ENCODE data around the gene CAGE1.
"Not testable (repeated sequence)": the region's sequence is repeated elsewhere in the genome, so short reads cannot be mapped to it uniquely, and the experiment has no call there.

CAGE1 gene

DNA sequence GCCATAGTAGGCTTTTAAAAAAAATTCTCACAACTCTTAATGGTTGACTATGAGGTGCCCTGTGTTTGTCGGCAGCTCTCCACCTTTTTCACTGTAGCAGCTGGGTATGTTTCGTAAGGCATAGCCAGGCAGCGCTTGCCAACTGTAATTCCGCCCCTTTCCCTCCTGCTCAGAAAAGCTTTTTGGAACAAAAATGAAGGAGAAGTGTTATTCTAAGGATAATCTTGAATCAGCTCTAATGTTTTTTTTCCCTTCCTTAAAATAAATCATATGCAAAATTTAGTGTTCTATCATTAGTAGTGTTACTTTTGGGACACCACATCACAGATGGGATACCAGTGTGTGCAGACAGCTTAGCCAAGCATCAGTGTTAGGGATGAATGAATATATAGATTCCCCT lies 21.3 kb upstream of the CAGE1 start:
- no peak for DNase-seq (ENCODE audit: extremely low read depth in 1 of 2, low read depth in 1 of 2)

DNA sequence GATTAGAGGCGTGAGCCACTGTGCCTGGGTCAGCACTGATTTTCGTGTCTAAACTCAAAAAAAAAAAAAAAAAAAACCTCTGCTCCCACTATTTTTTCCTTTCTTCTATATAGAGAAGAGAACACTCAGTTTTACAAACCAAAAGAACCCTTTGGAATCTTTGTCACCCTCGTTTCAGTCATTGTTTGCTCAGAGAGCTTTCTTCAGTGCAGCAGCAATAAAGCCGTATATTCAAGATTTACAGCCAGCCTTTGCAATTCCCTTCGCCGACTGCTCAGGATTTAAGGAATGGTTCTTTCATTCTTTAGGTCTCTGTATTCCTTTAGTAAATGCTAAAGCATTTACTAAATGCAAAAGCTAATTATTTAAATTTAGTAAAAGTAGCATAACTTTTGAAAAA lies 20.2 kb upstream of the CAGE1 start:
- DNase-seq (ENCODE audit: extremely low read depth in 1 of 2, low read depth in 1 of 2) = no peak

DNA sequence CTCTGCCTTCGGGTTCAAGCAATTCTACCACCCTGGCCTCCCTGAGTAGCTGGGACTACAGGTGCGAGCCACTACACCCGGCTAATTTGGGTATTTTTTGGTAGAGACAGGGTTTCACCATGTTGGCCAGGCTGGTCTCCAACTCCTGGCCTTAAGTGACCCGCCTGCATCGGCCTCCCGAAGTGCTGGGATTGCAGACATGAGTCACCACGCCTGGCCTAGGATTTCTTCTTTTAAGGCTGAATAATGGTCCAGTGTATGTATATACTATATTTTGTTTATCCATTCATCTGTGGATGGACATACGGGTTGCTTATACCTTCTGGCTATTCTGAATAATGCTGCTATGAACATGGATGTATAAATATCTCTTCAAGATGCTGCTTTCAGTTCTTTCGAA lies 17.2 kb upstream of the CAGE1 start:
- no peak for DNase-seq (ENCODE audit: extremely low read depth in 1 of 2, low read depth in 1 of 2)

DNA sequence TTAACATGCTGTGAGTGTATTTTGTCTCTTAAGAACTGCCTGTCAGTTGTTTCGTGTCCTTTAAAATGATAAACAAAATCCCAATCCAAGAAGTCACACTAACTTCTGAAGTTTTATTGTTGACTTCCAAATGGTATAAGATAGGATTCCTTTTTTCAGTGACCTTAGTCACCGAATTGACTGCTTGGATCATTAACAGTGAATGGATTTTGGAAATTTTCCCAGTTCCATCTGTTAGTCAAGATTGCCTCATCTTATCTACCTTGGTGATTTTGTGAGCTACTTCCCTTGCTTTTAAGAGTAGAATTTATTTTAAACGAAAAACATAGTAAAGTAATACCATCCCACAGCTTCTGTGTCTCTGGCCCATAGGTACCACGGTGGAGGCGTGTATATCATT lies 15.0 kb upstream of the CAGE1 start:
- DNase-seq (ENCODE audit: extremely low read depth in 1 of 2, low read depth in 1 of 2) = no peak

DNA sequence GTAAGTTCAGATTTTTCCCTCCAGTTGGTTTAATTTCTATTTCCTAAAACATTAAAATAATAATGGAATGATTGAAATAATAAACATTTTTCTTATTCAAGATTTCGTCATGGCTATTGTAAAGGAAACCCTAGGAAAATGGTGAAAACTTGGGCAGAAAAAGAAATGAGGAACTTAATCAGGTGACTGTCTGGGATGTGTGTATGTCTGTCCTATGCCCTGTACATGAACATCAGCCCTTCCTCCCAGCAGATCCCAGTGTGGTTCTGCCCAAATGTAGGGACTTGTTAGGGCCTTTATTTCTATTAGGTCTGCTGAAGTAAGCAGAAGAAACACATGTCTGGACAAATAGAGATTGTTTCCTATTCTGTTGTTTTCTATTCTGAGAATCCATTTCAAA lies 13.2 kb upstream of the CAGE1 start:
- DNase-seq (ENCODE audit: extremely low read depth in 1 of 2, low read depth in 1 of 2) = no peak

DNA sequence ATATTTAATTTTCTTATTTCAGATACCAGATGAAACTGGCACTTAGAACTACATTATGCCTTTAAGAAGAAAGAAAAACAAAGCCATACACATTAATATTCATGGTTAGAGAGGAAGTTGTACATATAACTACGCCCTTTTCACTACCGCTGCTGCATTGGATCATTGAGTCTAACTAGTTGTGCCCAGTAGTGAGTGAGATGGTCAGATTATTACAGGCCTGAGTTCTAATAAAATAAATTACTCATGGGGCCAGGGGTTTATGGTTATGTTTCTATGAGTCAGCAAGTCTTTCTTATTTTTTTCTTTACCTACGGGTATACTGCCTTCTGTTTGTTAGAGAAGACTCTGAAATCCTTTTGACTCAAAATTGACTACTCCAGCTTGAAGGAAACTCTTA lies 11.5 kb upstream of the CAGE1 start:
- DNase-seq (ENCODE audit: extremely low read depth in 1 of 2, low read depth in 1 of 2) = no peak

DNA sequence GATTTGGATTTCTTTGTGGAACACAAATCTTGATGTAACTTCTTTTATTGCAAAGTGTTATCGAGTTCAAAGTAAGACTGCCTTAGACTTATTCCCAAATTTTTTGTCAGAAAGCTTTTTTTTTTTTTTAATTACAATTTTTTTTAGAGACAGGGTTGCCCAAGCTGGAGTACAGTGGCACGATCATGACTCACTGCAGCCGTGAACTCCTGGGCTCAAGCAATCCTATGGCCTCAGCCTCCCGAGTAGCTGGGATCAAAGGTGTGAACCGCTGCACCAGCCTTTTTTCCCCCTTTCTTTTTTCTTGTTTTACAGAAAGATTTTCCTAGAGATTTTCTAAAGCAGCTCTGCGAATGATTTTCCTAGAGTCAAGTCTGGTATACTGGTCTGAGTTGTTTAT lies 2.9 kb upstream of the CAGE1 start:
- no peak for DNase-seq (ENCODE audit: extremely low read depth in 1 of 2, low read depth in 1 of 2)

DNA sequence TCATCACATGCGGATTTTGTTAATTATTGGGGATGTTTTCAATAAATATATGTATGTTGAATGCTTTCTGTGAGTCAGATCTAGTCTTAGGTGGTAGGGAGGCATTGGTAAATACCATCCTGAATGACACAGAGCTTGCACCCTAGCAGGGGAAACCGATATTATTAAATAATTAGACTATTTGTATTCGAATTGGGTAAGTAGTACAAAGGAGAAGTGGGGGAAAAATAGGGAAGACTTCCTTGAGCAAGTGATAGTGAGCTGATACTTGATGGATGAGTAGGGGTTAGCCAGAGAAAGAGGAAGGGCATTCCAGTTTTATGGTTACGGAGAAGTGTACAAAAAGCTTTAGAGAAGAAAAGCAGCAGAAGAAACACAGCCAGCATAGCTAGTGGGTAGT lies 1.6 kb upstream of the CAGE1 start:
- DNase-seq (ENCODE audit: extremely low read depth in 1 of 2, low read depth in 1 of 2) = no peak

DNA sequence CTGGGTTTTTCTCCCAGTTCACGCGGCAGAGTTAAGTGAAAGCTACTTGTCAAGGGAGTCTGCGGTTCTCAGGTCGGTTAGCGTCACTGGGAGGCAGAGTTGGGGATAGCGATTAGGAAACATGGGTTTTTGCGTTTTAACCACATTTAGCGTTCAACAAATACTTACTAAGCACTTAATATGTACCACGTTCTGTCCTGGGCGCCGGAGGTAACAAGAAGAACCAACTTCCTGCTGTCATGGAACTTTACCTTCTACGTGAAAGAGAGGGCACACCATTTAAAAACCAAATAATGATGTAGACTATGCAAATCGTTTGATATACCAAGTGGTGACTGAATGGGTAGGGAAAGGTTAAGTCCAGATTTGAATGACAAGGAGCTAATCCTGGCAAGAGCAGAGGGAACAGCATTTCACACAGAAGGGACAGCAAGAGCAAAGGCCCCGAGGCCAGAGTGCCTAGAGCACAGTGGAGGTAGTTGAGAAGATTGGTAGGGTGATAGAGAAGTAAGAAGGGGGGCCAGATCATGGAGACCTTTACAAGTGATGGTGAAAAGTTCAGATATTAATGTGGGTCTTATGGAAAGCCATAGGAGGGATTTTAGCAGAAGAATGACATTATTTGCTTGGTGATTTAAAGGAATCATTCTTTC lies 810 bp upstream of the CAGE1 start:
- no peak for DNase-seq (ENCODE audit: extremely low read depth in 1 of 2, low read depth in 1 of 2)

DNA sequence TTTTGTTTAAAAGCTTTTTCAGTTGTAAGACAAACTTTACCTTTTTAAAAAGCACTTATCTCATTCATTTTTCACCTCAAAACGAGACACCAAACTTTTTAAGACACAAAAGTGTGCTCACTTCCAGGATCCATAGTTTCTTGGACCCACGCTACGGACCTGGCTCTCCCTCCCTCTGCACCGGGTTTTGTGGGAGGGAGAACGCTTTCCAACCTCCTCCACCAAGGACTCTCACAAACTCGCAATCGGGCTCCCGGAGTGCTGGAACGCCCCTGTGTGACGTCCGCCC lies 436 bp downstream of the CAGE1 start:
- no peak for DNase-seq (ENCODE audit: extremely low read depth in 1 of 2, low read depth in 1 of 2)

DNA sequence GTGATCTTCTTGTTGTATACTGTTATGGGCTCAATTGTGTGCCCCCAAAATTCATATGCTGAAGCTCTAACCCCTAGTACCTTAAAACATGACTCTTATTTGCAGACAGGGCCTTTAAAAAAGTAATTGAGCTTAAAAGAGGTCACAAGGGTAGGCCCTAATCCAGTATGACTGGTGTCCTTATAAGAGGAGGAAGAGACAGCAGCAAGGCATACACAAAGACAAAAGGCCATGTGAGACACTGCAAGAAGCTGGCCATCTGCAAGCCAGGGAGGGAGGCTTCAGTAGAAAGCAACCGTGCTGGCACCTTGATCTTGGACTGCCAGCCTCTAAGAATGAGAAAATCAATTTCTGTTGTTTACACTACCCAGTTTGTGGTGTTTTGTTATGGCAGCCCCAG lies 8.4 kb downstream of the CAGE1 start:
- DNase-seq (ENCODE audit: extremely low read depth in 1 of 2, low read depth in 1 of 2) = no peak

DNA sequence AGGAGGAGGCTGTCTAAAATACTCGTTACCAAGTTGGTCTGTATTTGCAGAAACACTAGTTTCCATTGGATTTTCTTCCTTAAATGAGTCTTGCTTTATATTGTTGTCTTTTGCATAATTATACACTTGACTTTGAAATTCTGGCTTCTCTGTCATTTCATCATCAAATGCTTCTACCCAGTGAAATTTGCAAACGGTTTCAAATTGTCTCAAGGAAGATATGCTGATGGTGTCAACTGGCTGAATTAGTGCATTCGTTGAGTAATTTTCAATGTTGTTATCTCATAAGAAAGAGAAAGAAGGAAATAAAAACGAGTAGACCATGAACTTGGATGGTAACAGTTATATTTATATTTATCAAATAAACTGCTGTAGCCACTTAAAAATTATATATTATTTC lies 10.8 kb downstream of the CAGE1 start:
- DNase-seq (ENCODE audit: extremely low read depth in 1 of 2, low read depth in 1 of 2) = no peak

DNA sequence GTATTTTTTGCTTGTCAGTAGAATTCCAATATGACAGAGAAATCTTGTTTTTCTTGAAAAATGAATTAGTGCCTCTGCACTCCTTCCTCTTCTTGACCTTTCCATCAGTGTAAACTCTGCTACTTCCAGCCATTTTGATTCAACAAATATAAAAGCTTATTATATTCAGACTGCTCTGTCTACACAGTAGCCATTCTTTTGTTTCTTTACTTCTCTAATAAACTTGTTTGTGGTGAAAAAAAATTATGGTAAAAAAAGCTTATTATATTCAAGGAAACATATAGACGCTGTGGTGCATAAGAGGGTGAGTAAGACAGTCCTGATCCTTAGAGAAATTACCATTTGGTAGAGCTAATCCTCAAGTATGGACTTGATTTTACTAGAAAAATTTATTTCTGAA lies 11.6 kb downstream of the CAGE1 start:
- DNase-seq (ENCODE audit: extremely low read depth in 1 of 2, low read depth in 1 of 2) = no peak

DNA sequence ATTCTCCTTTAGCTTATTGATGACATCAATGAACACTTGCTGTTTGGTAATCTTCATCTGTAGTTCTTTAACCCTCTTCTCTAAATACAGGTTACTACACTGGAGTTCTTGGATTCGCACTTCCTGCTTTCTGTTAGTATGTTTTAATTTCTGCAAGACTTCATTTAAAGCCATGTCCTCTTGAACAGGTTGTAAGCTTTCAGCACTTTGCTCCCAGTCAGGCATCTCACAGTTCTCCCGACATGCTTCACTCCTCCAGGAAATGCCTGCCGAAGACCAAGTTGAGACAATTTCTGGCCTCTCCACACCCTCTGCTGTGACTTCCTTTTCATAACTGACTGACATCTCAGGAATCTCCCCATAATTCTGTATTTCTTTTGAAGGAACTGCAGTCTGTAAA lies 15.8 kb downstream of the CAGE1 start:
- DNase-seq (ENCODE audit: extremely low read depth in 1 of 2, low read depth in 1 of 2) = no peak

DNA sequence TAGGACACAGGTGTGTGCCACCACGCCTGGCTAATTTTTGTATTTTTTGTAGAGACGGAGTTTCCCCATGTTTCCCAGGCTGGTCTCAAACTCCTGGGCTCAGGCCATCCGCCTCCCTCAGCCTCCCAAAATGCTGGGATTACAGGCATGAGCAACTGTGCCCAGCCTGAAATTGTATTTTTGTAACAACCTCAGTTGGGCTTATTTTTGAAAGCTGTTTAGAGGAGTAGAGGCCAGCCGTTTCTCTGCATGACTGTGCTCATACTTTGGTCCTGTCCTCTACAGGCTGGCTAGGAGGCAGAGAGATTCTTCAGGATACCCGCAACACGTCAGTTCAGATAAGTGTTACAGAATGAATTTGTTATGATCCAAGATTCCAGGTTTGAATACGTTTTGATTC lies 22.1 kb downstream of the CAGE1 start:
- no peak for DNase-seq (ENCODE audit: extremely low read depth in 1 of 2, low read depth in 1 of 2)

DNA sequence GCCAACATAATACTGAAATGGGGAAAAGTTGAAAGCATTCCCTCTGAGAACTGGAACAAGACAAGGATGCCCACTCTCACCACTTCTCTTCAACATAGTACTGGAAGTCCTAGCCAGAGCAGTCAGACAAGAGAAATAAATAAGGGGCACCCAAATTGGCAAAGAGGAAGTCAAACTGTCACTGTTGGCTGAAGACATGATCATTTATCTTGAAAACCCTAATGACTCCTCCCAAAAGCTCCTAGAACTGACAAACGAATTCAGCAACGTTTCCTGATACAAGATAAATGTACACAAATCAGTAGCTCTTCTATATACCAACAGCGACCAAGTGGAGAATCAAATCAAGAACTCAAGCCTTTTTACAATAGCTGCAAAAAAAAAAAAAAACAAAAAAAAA lies 37.6 kb downstream of the CAGE1 start:
- not testable (repeated sequence) for DNase-seq (ENCODE audit: extremely low read depth in 1 of 2, low read depth in 1 of 2)

DNA sequence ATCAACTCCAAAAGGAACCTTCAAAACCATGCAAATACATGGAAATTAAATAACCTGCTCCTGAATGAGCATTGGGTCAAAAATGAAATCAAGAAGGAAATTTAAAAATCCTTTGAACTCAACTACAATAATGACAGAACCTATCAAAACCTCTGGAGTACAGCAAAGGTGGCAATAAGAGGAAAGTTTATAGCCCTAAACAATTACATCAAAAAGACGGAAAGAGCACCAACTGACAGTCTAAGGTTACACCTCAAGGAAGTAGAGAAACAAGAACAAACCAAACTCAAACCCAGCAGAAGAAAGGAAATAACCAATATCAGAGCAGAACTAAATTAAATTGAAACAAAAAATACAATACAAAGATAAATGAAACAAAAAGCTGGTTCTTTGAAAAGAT lies 39.0 kb downstream of the CAGE1 start:
- DNase-seq (ENCODE audit: extremely low read depth in 1 of 2, low read depth in 1 of 2) = not testable (repeated sequence)

DNA sequence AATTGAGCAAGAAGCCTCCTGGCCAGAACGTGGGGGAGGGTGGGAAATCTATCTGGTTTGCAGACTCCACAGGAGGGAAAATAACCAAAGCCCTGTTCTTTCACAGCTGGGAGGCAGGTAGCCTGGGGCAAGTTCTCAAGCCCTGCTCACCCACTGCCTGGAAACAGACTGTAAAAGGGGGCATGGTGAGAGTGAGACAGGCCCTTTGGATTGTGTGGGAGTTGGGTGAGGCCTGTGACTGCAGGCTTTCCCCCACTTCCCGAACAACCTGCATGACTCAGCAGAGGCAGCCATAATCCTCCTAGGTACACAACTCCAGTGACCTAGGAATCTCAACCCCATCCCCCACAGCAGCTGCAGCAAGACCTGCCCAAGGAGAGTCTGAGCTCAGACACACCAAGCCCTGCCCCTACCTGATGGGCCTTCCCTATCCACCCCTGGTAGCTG lies 42.0 kb downstream of the CAGE1 start:
- not testable (repeated sequence) for DNase-seq (ENCODE audit: extremely low read depth in 1 of 2, low read depth in 1 of 2)

DNA sequence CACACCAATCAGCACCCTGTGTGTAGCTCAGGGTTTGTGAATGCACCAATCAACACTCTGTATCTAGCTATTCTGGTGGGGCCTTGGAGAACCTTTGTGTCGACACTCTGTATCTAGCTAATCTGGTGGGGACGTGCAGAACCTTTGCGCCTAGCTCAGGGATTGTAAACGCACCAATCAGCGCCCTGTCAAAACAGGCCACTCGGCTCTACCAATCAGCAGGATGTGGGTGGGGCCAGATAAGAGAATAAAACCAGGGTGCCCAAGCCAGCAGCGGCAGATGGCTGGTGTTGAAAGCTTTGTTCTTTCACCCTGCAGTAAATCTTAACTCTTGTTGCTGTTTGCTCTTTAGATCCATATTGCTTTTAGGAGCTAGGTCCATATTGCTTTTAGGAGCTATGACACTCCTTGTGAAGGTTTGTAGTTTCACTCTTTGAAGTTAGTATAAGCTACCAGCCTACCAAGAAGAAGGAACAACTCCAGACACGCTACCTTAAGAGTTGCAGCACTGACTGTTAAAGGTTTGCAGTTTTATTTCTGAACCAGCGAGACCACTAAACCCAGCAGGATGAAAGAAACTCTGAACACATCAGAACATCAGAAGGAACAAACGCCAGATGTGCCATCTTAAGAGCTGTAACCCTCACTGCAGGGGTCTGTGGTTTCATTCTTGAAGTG lies 44.6 kb downstream of the CAGE1 start:
- not testable (repeated sequence) for DNase-seq (ENCODE audit: extremely low read depth in 1 of 2, low read depth in 1 of 2)

DNA sequence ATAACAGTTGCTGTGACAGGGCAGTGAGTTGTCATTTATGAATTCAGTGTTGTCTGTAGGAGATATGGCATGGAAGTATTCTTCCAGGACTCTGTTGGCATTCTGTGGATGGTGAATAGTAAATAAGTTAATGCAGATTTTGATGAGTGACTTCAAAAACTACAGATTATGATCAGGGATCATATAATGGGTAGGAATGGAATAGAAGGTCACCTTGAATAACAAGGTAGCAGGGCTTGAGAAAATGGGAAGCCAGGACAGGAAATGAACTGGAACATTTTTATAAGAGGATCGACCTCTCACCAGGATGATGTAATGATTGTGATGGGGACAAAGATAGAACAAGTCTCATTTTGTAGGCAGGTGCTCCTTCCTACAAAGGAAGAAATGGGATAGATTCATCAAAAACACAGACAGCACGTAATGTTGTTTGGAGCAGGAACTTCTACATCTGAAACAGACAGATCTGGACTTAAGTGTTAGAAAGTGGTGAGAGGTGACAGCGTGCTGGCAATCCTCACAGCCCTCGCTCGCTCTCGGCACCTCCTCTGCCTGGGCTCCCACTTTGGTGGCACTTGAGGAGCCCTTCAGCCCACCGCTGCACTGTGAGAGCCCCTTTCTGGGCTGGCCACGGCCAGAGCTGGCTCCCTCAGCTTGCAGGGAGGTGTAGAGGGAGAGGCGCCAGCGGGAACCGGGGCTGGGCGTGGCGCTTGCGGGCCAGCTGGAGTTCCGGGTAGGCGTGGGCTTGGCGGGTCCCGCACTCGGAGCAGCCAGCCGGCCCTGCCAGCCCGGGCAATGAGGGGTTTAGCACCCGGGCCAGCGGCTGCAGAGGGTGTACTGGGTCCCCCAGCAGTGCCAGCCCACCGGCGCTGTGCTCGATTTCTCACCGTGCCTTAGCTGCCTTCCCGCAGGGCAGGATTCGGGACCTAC lies 45.7 kb downstream of the CAGE1 start:
- no peak for DNase-seq (ENCODE audit: extremely low read depth in 1 of 2, low read depth in 1 of 2)

DNA sequence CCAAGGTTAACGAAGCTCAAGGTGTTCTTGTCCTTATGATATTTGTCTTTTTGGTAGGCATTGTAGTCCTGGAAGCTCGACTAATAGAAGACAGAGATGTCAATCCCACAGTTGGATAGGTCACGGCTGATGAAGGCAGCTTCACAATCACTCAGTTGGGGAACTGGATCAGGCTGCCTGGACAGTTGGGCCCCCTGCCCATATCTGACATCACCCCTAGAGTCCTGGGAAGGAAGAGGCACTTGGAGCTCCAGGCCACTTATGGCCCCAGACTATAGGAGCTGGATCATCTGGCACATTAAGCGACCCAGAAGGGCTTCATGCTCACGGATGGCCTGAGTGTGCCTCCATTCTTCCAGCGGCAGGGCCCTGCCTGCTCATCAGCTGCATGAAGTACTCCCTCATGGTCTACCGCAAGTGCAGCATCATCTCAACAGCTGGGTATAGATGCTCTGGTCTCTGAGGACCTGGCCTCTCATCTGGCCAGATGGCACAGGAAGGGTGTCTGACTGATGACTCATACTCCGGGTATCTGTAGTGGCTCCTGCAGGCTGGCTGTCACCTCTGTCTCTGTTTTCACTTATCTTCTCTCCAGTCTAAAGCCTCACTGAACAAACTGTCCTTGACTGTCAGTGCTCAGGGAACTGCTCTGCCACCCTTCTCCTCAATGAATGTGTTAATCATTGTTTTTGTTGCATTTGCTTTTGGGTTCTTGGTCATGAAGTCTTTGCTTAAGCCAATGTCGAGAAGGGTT lies 47.4 kb downstream of the CAGE1 start:
- no peak for DNase-seq (ENCODE audit: extremely low read depth in 1 of 2, low read depth in 1 of 2)

Measured in activated CD8-positive, alpha-beta memory T cell treated with anti-CD3 and anti-CD28 coated beads for 1 hour (primary cell).